ENCODE results near the gene TMEM164. TPM values are rescaled to one million over a fixed set of nuclear protein-coding genes. Genes with fewer than 3 reads are reported as not detected.
"Not testable (repeated sequence)": the region's sequence is repeated elsewhere in the genome, so short reads cannot be mapped to it uniquely, and the experiment has no call there.

TMEM164 gene
- total and polyA plus RNA-seq, 11 donors: 14.4 to 117 (median 50.3) TPM

- Histone ChIP-seq H3K36me3 (no peaks in the 10 kb centered on the region), H3K27ac (no peak overlapping the region), H3K27me3 (no peaks in the 10 kb centered on the region), H3K4me3 (no peak overlapping the region), H3K4me1 (no peaks in the 10 kb centered on the region), H3K9me3 (no peaks in the 10 kb centered on the region)
- ATAC-seq (no peak), DNase-seq (no peak)
- WGBS, 4 donors: 53 to 91% (median 77%) methylated on average over 3 of the region's 3 CpGs
- TF ChIP-seq CTCF (IDR thresholded peaks at IDR 0.05) (no peak), POLR2A (IDR thresholded peaks at IDR 0.05) (no peak)
- intact Hi-C loops (cut with DNase I): no loop called here
Measured at GRCh38 chrX:109967156-109967555, 35.8 kb upstream of the TMEM164 start.

GRCh38 chrX:109970841-109971240 lies 32.1 kb upstream of the TMEM164 start:
- intact Hi-C loops (cut with DNase I); H3K27me3 ChIP-seq; ATAC-seq; DNase-seq; H3K4me3 ChIP-seq; H3K4me1 ChIP-seq; H3K27ac ChIP-seq; H3K9me3 ChIP-seq; H3K36me3 ChIP-seq: not testable (repeated sequence)
- 80 to 95% (median 93%) methylated on average over 4 of the region's 4 CpGs for WGBS, 4 donors

GRCh38 chrX:109974906-109975655 lies 27.8 kb upstream of the TMEM164 start:
- WGBS, 4 donors: 71 to 85% (median 77%) methylated on average over 1 of the region's 1 CpG
- Histone ChIP-seq H3K9me3 (no peaks in the 10 kb centered on the region), H3K4me3 (no peak overlapping the region), H3K27ac (no peak overlapping the region), H3K36me3 (no peaks in the 10 kb centered on the region), H3K4me1 (no peaks in the 10 kb centered on the region), H3K27me3 (peaks cover 0 to 13% (median 0%) of the 10 kb centered on the region in 9 donors)
- no peak for TF ChIP-seq CTCF (IDR thresholded peaks at IDR 0.05)
- TF ChIP-seq POLR2A (IDR thresholded peaks at IDR 0.05): no peak
- intact Hi-C loops (cut with DNase I): no loop called here
- DNase-seq (no peak), ATAC-seq (no peak)

GRCh38 chrX:109985210-109985609 lies 17.7 kb upstream of the TMEM164 start:
- H3K9me3 ChIP-seq; H3K4me3 ChIP-seq; ATAC-seq; intact Hi-C loops (cut with DNase I); H3K27ac ChIP-seq; DNase-seq; H3K4me1 ChIP-seq; H3K36me3 ChIP-seq: not testable (repeated sequence)
- H3K27me3 ChIP-seq: peaks cover 0 to 14% (median 0%) of the 10 kb centered on the region in 9 donors
- 79 to 88% (median 85%) methylated on average over 4 of the region's 4 CpGs for WGBS, 4 donors

GRCh38 chrX:109987884-109988283 lies 15.0 kb upstream of the TMEM164 start:
- no peak overlapping the region for H3K27ac ChIP-seq
- ATAC-seq (peak in 3 of 4 donors; percentile 7 to 62 (median 42)), DNase-seq (no peak)
- H3K9me3 ChIP-seq: no peaks in the 10 kb centered on the region
- no peak for TF ChIP-seq POLR2A (IDR thresholded peaks at IDR 0.05)
- no peak for TF ChIP-seq CTCF (IDR thresholded peaks at IDR 0.05)
- 32 to 57% (median 50%) methylated on average over 2 of the region's 2 CpGs for WGBS, 4 donors
- H3K27me3 ChIP-seq: no peaks in the 10 kb centered on the region
- no peaks in the 10 kb centered on the region for H3K4me1 ChIP-seq
- intact Hi-C loops (cut with DNase I): no loop called here
- H3K36me3 ChIP-seq: no peaks in the 10 kb centered on the region
- no peak overlapping the region for H3K4me3 ChIP-seq

All from heart left ventricle (tissue), 16 donors.